GM19452 (cell line): ENCODE measurements around the gene PTX4.
"Not testable (repeated sequence)": the region's sequence is repeated elsewhere in the genome, so short reads cannot be mapped to it uniquely, and the experiment has no call there.

ENCODE experiments used
- ATAC-seq: cut with Tn5 transposase; IDR thresholded peaks from one replicate; pipeline ENCODE4 v1.9.1; 2021; ENCODE audit not compliant: unreplicated experiment

Gene PTX4

DNA sequence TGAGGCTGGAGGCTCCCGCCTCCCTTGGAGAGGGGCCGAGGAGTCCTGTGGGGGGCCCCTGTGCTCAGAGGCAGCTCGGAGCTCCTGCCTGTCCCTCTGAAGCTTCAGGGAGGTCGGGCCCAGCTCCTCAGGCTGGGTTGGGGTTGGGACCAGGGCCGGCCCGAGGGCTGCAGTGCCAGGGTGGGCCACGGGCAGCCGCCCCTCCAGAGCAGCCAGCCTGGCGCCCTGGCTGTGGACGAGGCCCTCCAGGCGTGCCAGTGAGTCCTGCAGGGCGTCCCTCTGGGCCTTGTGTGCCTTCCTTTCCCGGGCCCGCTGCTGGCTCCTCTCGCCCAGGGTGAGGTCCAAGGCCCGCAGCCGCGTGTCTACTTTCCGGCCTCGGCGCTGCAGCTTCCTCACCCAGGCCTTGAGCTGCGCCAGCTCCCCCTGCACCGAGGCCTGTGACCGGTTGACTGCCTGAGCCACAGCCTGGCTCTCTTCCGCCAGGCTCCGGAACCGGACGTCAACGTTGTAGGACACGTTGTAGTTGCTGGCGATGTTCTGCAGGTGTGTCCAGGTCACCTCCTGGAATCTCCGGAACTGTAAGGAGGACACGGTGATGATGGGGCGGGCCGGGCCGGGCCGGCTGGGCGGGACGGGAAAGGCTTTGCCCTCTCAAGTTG lies 1.2 kb downstream of the PTX4 start:
- ATAC-seq: no peak

DNA sequence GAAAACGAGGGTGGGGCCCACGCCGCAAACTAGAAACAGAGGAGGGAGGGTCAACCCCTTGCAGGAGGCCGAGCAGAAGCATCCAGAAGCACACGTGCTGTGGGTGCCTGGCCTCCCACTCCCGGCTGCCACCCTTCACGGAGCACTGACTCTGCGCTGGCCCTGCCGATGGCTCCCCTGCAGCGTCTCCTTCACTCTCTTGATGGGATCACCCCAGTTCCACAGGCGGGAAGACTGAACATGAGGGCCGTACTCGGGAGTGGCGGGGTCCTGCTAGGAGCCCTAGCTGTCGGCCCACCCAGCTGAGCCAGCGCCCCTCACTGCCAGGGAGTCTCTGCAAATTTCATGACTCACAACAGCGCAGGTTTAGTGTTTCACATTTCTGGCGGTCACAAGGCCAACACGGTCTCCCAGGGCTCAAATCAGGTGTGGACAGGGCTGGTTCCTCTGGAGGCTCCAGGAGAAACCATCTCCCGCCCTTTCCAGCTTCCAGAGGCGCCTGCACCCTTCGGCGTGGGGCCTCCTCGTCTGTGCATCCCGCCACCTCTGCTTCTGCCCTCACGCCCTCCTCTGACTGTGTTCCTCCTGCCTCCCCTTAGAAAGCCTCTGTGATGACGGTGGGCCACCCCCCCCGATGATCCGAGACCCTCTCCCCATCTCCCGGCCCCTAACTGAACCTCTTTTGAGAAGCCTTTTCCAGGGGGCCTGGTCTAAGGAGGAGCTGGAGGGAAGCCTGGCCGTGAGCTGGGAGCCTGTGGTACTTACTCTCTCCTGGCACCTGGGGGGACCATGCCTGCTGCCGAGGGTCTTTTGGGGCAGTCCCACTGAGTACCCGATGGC lies 2.0 kb downstream of the PTX4 start:
- ATAC-seq: no peak

DNA sequence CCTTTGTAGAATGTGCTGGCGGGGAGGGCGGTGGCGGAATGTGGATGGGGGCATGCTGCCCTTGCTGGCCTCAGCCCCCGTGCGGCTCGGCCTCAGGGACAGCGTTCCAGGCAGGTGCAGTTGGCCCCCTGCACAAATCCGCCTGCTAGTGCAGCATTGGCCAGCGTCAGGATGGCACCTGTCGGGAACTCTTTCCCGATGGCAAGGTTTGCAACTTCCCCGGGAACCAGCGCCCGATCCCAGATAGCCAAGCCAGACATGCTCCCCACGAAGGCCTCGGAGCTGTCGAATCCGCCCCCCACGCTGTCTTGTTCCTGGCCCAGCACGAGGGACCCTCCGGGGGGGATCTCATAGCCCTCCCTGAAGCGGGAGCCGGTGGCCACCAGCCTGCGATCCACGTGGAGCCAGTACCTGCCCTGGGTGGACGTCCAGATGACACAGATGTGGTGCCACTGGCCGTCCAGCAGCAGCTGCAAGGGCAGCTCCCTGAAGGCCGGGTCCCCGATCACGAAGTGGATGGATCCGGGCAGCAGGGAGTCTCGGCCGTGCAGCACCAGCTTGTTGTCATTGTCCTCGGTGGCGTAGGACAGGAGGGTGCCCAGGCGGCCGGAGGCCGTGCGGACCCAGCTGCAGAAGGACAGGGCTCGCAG lies 2.8 kb downstream of the PTX4 start:
- ATAC-seq: no peak

DNA sequence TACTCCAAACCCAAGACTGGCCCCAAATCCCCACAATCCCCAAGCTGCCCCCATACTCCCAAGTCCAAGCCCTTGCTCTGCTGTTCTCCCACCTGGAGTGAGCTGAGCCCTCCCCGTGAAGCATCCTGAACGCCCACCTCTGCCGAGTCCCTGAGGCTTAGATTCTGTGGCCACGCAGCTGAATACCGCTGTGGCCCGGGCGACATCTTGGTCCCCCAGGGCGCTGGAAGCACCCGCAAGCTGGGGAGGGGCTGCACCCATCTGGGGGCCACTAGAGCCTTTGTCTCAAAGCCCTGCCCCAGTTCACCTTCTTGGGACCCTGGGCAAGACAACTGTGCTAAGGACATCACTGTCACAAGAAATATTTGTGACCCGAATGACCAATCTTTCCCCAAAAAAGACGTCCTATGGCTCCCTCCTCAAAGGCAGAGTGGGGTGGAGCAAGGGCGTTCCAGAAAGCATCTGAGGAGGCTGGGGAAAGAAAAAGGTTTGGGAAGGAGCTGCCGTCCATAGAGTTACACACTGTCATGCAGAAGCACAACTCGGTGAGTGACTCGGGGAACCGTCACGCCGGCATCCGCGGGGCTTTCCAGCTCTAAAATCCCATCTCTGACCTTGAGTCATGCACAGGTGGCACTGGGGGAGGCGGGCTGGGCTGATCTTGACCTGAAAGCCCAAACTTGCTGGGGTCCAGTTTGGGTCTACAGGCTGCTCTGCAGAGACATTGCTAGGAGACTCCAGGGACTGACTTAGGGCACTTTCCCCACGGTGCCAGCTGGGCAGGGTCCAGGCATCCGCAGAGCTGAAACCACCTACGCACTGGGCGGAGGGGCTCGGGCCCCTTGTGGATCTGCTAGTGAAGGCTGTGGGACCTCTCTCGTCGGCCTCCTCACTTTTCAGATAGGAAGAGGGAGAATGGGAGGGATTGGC lies 6.6 kb downstream of the PTX4 start:
- ATAC-seq: no peak

DNA sequence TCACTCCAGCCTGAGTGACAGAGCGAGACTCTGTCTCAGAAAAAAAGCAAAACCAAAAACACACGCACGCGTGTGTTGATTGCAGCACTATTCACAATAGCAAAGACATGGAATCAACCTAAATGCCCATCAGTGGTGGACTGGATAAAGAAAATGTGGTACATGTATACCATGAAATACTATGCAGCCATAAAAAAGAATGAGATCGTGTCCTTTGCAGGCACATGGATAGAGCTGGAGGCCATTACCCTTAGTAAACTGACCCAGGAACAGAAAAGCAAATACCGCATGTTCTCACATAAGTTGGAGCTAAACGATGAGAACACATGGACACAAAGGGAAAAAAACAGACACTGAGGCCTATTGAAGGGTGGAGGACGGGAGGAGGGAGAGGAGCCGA lies 9.8 kb downstream of the PTX4 start:
- not testable (repeated sequence) for ATAC-seq

DNA sequence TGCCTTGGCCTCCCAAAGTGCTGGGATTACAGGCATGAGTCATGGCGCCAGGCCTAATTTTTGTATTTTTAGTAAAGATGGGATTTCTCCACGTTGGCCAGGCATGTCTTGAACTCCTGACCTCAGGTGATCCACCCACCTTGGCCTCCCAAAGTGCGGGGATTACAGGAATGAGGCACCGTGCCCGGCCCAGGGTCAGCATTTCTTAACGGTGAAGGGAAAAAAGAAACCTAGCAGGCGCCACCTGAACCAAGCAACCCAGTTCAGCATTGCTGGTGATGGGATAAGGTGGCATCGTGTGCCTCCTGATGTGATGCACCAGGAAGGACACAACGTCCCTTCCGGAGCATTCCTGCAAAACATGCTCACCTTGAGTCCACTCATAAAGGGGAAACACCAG lies 11.7 kb downstream of the PTX4 start:
- ATAC-seq: no peak

DNA sequence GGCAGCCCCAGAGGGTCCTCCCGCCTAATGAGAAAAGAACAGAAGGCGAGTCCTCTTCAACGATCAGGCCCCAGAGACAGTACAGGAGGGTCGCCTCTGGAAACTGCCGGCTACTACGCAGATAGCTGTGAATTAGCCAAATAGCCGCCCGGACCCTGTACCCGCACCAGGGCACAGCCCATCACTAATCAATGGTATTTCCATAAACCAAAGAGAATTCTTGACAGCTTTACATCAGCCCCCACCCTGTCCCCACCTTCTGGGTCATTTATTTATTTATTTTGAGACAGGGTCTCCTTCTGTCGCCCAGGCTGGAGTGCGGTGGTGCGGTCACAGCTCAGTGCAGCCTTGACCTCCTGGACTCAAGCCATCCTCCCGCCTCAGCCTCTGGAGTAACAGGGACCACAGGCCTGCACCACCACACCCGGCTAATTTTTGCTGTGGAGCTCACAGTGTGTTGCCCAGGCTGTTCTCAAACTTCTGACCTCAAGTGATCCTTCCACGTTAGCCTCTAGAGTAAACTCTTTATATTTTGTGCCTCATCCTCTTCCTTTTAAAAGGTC lies 13.1 kb downstream of the PTX4 start:
- no peak for ATAC-seq

DNA sequence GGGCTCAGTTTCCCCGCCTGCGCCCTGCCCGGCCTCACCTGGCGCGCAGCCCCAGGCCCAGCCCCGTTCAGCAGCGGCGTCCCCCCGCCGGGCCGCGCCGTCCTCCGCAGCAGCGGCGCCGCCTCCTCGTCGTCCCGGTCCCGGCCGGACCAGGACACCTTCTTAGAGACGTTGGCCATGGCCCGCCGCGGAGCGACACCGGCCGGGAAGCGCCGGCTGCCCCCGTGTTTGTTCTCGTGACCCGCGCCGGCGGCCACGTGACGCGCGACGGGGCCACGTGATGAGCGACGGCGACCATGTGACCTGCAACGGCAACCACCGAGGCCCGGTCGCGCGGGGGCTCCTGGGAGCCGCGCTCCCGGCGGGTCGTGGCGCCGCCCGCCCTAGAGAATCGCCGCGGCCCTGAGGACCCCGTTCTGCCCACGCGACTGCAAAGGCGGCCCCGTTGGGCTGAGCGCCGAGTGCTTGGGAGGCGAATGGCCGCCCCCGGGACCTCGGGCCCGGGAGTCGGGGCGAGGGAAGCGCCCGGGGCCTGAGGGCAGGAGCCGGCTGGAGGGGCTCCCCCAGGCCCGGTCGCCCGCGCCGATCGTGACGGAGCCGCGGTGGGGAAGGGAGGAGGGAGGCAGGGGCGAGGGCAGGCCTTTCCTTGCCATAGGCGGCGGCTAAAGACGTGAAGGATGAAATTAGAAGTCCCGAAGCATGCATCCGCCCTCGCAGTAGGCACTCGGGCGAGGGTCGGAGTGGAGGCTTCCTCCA lies 13.8 kb downstream of the PTX4 start, which contains the start of gene CLCN7:
Gene CLCN7 (minus strand): TSS at position 233 of the 756 bp plus-strand sequence. CDS start 54 bp downstream, at position 179.
- peak; percentile 81 for ATAC-seq

DNA sequence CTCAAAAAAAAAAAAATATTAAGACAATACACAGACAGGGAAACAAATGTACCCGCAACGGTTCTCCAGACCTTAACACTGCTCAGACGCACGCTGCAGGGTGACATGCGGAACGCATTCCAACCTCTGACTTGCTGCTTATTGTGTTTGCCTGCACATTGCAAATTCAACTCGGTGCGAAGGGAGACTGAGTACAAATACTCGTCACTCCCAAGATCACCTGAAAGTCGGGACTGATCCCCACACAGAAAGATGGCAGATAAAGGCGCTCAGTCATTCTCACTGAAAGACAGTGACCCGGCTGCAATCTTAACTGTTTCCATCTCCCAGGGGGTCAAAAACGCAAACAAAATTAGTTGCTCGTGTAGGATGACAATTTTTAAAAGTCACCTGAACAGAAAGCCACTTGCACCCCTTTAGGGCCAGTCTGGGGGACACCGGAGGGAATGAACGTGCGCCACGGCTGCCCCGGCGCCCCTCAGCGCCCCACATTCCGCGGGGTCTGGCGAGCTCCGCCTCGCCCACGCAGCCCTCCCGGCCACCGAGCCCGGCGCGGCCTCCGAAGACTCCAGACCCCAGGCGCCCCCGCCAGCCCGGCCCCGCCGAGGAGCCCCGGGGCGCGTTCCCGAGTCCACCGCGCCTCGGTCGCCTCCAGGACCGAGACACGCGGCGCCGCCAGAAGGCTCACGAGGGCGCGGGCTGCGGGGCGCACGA lies 14.5 kb downstream of the PTX4 start:
- peak; percentile 30 for ATAC-seq

DNA sequence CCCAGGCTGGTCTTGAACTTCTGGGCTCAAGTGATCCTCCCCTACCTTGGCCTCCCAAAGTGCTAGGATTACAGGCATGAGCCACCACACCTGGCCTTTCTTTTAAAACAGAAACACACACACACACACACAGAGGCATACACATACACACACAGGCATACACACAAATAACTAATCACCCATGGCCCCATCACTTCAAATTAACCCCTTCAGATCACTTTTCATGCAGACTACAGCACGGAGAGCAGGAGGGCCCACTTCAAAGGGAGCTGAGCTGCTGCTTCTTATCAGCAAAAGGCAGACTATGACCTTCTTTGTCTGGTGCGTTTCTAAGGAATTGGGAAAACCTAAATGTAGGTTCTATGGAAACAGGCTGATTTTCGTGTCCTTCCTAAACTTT lies 15.8 kb downstream of the PTX4 start:
- ATAC-seq: no peak

DNA sequence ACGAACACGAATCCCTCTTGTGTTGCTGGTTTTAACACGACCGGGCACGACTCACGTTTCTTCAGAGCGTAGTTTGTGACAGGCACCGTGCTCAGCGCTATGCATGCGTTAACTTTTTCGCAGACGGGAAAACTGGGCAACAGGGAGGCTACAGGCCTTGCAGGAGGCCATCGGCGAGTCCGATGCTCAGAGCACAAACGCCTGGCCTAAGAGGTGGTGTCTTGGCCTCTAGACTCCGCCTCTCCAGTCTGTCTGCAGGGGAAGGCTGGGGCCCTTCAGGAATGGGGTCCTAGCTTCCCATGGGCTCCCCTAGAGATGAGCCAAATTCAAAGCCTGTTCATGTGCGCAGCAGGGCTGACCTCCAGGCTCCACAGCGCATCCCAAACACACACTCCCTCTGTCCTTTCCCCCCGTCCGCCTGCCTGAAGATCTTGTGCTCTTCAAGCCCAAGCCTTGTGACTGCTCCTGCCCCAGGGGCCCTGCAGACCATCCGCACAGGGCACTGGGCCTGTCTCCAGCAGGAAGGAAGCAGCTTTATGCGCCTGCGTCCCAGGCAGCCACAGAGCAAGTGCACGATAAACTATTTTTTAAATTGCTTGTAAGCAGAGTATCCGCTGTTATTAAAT lies 17.1 kb downstream of the PTX4 start:
- no peak for ATAC-seq

DNA sequence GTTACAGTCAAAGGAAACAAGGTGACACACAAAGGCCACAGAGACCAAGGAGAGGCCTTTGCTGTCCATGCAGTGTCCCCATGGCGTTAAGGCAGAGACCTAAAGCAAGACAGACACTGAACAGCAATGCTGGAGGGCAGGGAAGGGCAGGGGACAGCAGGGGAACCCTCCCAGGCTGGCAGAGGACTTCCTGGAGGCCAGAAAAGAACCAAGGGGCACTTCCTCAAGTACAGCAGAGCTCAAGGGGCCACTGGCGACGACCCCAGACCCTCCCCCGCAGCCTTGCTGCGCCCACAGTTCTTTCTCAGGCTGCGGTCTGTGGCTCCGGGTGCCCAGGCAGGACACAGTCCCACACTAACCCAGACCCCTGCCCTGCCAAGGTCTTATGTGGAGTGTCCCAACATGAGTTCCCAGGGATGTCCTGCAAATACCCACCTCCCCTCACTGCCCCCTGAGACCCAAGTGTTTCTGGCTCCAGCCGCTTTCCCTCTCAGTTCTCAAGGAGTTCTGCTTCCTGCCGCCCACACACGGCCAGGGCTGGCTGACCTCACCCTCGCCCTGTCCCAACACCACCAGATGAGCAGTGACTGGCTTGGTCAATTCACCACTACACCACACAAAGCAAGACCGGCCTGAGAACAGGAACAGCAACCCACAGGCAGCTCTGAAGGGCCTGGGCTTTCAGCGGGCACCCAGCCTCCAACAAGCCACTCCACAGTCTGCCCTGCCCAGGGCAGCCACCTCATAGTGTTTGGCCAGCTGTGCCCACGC lies 18.1 kb downstream of the PTX4 start:
- ATAC-seq: no peak

DNA sequence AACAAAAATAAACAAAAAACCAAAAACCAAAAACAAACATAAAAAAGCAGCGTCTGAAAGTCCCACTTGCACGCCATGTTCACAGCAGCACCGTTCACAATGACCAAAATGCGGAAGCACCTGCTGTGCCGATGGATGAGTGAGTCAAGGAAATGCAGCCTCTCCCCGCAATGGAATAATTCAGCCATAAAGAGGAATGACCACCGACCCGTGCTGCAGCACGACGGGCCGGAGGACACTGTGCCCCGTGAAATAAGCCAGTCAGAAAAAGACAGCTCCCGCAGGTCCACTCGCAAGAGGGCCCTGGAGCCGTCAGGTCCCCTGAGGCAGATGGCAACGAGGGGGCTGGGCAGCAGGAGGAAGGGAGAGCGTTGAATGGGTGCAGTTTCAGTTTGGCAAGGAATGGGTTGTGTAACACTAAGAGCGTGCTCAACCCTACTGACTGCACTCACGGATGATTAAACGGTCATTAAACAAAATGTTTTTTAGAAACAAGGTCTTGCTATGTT lies 19.0 kb downstream of the PTX4 start:
- no peak for ATAC-seq

DNA sequence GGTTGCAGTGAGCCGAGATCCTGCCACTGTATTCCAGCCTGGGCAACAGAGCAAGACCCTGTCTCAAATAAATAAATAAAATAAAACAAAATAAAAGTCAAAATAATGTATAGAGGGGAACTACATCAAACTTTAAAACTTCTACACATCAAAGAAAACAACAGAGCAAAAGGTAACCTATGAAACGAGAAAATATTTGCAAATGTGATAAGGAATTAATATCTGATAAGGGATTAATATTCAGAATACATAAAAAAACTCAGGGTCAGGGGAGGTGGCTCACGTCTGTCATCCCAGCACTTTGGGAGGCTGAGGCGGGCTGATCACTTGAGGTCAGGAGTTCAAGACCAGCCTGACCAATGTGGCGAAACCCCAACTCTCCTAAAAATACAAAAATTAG lies 19.6 kb downstream of the PTX4 start:
- ATAC-seq: not testable (repeated sequence)

DNA sequence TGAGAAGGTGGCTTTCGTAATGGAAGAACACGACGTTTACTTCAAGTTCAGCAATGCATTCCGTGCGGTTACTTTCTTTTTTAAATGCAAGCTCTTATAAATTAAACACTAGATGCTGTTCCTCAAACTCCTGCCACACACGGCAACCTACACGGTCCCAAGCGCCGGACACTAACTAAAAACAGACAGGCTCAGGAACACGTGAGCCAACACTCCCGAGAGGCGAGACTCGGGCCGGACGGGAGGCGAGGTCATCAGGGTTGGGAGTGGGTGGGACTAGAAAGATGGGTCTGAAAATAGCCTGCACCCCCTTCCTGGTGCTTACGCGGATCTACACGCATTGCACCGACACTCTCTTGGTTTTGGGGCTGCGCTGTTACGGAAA lies 20.3 kb downstream of the PTX4 start:
- ATAC-seq: no peak

DNA sequence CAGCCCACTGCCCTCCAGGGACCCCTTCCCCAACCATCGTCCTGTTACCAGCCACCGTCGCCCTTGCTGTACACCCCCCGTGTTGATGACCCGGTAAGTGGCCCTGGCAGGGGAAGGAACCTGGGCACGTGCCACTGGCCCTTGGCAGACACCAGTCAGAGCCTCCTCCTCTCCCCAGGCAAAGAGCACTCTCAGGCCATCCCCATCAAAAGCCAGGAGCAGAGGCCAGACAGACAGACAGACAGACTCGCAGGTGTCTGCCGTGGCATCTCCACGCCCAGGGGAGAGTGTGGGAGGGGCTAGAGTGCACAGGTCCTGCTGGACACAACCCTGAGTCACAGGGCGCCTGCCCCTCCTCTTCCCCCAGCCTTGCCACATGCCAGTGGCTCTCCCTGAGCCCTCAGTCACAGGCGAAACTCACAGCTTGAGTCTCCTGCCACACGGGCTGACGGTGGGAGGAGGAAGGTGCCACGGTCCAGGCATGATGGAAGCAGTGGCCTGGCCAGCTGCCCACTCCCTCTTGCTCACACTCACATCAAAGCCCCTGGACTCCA lies 21.7 kb downstream of the PTX4 start:
- ATAC-seq: no peak

DNA sequence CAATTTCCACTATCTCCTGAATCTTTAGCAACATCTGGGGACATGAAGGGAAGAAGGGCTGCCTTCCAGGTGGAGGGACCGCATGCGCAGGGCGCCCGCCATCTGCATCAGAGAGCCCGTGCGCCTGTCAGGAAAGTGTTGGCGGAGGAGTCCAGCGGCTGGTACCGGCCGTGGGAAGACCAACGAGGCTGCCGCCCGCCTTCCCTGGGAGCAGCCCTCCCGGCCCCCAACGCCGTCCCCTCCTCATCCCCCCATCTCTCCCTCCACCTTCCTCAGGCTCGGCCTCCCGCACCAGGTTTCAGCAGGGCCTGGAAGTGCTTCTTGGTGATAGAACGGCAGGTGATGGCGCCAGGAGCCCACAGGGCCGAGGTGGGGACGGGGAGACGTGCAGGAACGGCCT lies 22.7 kb downstream of the PTX4 start:
- no peak for ATAC-seq

DNA sequence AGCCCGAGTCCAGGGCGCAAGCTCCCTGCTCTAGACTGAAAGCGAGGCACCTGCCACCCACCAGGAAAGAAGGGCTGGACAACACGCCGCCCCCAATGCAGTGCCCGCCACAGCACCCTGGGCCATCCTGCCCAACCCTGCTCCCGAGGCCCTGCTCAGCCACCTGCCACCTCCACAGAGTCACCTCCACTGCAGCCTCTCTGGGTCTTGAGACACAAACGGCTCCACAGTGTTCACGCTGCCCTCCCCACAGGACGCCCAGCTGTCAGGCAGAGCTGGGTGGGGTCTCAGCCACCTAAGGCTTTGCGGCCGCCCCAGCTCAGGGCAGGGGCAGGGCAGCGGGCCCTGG lies 23.2 kb downstream of the PTX4 start:
- ATAC-seq: no peak
